T47D (cell line): ENCODE measurements around the gene TUBA8.
A peak's percentile ranks its signal among the peaks of the same experiment; 100 is the strongest.
"Not testable (repeated sequence)": the region's sequence is repeated elsewhere in the genome, so short reads cannot be mapped to it uniquely, and the experiment has no call there.

ENCODE experiments used
- DNase-seq, 2 experiments: peaks; one replicate each; pipeline versions ENCODE4 v3.0.0 to v3.0.0-alpha.2; 2011 to 2012; ENCODE audit warnings: low read depth in 1 of 2, low spot score in 1 of 2
- JUND ChIP-seq: IDR thresholded peaks from 2 replicates; pipeline ENCODE4 v1.6.1; 2012; ENCODE audit warnings: low read depth
- in situ Hi-C: cut with HindIII; loops from 2 replicates; pipeline ENCODE4 v1.10.0; 2016; ENCODE audit warnings: low sequenced_read_pairs, low pct_unique_long_range_greater_than_20kb

The TUBA8 gene

DNA sequence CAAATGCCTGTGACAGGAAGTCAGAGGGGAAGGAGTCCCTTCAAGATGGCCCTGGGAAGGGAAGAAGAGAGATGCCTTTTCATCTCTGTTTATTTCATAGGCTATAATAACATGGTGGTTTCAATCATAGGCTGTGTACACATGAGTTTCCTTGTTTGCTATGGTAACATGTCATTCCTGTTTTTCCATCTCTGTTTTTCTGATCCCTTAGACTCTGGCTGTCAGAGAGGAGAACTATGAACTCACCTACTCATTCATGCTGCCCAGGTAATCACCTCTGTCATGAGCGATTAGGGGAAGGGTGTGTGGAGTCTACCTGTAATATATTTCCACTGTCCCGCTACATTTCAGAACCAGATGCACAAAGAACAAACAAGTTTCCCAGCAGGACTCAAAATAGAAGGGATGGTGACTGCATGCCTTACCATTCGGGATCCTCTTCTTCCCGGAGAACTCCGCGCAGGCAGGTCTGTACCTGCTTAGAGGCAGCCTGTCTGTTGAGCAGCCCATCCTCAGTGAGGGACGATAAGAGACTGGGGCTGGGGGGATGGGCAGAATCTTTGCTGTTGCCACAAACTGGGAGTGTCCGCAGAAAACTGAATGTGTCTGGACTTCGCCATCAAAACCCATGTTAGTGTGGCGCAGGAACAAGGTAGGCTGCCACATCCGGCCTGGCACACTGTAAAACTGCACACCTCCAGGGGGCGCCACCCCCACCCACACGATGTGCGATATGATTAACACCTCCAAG is 39.9 kb upstream of the TUBA8 start:
- DNase-seq = peak in 1 of 2 experiments; percentile 75
- in situ Hi-C loops = no loop called here
- TF ChIP-seq JUND = no peak

DNA sequence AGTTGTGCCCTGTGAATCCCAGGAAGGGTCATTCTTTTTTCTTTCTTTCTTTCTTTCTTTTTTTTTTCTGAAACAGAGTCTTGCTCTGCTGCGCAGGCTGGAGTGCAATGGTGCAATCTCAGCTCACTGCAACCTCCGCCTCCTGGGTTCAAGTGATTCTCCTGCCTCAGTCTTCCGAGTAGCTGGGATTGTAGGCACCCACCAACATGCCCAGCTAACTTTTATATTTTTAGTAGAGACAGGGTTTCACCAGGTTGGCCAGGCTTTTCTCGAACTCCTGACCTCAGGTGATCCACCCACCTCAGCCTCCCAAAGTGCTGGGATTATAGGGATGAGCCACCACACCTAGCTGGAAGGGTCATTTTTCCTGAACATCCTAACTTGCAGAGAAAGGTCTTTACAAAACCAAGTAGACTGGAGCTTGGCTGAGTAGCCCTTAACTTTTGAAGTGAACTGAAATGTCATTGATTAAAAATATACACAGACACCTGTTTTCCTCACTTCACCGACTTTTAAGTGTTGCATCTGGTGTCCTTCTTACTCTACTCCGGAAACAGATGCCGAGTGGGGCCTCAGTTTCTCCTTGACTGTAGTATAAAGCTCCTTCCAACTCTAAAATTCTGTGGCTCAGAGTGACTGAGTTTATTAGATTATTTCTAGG is 39.2 kb upstream of the TUBA8 start:
- in situ Hi-C loops, DNase-seq: not testable (repeated sequence)

DNA sequence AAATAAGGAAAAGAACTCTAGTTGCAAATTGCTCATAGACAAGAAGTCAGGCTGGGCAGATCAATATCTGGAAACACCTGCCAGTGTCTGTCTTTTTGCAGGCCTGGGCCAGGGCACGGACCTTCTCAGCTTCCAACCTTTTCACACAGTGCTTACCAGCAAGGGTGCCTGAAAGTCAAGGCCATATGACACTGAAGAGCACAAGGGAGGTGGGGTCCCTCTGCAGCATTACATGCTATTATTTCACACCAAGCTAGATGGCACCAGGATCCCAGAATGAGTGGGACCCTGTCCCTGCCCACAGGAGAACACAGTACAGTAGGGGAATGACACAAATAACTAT is 38.7 kb upstream of the TUBA8 start:
- DNase-seq = no peak
- in situ Hi-C loops = no loop called here
- no peak for TF ChIP-seq JUND

DNA sequence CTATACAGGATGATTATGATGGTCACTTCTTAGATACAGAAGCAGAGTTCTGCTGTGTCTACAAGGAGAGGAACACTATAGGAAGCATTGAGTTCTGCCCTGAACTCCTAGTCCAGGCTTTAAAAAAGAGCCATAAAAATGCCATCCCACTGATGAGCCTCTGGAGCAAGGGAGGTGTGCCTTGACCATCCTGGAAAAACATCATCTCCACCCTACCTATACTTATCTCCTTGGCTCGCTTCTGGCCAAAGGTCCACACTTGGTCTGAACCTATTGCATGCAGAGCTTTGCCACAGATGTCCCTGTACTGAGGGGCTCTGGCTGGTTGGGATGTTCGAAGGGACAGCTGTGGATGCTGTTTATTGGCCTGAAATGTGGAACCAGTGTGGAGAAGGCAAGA is 37.1 kb upstream of the TUBA8 start:
- DNase-seq = no peak
- TF ChIP-seq JUND = no peak
- in situ Hi-C loops = no loop called here

DNA sequence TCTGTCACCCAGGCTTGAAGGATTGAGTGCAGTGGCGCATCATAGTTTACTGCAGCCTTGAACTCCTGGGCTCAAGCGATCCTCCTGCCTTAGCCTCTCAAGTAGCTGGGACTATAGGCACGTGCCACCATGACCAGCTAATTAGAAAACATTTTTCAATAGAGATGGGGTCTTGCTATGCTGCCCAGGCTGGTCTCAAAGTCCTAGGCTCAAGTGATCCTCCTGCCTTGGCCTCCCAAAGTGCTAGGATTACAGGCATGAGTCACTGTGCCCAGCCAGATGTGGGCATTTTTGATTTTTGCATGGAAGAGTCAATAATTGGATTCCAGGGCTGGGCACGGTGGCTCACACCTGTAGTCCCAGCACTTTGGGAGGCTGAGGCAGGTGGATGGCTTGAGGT is 36.7 kb upstream of the TUBA8 start:
- in situ Hi-C loops, DNase-seq: not testable (repeated sequence)

DNA sequence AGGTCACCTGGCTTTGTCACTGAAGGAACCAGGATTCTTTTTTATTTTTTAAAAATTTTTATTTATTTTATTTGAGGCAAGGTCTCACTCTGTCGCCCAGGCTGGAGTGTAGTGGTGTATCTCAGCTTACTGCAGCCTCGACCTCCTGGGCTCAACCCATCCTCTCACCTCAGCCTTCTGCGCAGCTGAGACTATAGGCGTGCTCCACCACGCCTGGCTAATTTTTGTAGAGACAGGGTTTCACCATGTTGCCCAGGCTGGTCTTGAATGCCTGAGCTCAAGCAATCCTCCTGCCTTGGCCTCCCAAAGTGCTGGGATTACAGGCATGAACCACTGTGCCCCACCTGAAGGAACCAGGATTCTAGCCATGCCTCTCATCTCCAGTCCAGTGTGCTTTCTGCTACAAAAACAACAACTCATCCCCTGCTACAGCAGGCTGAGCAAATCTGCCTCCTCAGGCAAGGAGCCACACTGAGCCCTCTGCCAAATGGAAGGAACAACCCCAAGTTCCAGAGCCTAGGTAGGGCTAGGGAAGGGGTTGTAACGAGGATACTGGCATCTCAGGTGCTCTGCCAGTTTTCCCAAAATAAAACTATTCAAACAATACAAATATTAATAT is 35.4 kb upstream of the TUBA8 start:
- no peak for DNase-seq
- in situ Hi-C loops = no loop called here
- TF ChIP-seq JUND = no peak

DNA sequence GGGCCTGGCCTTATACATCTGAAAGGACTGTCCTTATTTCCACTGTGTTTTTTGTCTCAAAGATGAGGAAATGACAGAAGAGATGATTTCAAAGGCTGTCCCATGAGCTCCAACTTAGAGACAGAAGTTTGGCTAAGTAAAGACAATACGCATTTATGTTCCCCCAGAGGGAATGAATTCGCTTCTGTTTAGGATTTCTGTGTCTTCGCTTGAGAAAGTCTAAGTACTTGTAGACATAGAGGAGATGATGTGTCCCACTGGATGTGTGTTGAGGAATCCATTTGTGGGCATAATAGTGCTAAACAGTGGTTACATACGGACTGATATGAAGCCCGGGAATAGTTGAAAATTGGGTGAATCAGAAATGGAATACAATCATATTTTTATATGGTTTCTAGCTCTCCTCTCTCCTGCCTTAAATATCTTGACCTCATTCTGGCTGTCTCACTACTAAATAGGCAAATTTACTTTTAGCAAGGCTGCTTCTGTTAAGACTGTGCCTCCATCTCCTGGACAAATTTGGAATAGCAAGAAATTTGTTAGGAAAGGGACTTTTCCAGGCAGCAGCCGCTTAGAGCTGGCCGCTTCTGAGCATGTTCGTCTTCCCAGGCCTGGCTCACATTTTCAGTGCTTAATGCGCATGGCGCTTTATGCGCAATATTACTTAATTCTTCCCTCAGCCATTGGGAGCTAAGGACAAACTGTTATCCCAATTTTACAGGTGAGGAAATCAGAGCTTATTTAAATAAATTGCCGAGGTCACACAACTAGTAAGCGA is 34.7 kb upstream of the TUBA8 start:
- DNase-seq = peak; percentile 17 to 85
- in situ Hi-C loops = no loop called here
- TF ChIP-seq JUND = no peak

DNA sequence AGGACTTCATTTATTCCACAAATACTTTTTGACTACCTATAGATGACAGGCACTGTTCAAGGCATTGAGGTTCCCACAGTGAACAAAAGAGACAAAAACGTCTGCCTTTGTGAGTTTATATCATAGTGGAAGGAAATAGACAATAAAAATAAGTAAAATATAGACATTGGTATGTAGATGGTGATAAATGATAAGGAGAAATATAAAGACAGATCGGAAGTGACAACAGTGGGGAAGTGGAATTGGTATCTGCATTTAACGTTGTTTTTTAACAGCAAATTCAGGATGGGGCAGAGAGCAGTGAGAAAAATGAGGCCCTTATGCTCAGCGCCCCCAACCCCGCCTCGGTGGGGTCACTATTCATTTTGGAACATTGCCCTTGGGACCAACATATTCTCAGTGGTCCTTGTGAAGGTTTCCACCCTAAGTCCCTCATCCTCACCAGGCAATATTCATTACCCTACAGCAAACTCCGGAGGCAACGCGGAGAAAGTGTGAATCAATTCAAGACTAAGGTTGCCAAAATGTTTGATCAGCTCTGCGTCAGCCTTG is 33.4 kb upstream of the TUBA8 start:
- in situ Hi-C loops = no loop called here
- DNase-seq = no peak
- TF ChIP-seq JUND = no peak

DNA sequence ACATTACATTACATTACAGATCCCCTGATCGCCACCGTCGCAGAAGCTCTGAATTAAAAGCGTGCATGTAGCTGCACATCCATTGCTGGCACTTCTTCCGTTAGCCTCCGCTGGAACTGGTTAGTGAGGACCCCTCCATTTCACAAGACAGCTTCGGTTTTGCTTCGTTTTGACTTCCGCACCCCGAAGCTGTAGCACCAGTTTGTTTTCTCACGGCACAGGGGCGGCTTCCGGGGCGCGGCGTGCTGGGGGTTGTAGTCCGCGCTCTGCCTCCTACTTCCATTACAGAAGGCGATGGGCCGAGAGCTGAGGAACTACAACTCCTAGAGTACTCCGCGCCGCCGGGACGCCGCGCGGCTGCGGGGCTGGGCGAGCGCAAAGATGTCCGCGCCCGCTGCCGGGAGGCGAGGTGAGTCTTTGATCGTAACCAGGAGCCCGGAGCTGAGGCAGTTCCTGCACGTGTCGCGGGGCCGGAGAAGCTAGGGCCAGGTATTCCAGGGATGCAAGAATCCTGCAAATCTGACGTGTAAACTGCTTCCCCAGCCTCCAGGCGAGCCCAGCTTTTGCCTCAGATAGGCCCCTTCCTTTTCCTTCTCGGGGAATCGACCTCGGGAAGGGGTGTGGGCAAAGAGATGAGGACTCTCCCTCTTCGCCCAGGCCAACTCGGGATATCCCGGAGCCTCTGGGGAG is 32.8 kb upstream of the TUBA8 start, which contains the start of gene PEX26:
TSS of gene PEX26 (plus strand) at position 352 of the 690 bp plus-strand sequence. CDS start 387 bp downstream, outside the sequence.
- peak; percentile 86 to 95 for DNase-seq
- TF ChIP-seq JUND = no peak
- in situ Hi-C loops = no loop called here

DNA sequence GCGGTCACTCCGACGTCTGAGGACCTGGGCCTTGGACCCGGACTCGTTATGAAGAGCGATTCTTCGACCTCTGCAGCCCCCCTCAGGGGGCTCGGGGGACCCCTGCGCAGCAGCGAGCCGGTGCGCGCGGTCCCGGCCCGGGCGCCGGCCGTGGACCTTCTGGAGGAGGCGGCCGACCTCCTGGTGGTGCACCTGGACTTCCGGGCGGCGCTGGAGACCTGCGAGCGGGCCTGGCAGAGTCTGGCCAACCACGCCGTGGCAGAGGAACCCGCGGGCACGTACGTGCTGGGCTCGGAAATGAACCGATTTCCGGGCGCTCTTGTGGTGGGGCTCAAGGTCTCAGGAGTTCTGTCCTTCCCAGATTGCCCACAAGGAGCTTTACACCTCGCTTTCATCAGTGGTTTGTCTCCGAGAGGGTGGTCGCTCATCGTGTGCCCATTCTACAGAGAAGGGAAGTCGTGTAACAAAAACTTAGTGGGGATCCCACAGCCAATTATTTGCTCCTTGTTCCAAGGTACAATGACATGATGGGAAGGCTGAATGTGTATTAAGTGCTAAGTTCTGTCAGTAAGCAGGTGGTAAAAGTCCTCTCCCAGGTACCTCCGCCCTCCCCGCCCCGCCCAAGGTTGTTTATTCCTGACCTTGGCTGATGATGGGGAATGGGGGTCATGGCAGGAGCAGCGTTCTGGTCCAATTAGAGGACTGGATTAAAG is 32.1 kb upstream of the TUBA8 start:
- in situ Hi-C loops = no loop called here
- DNase-seq = peak in 1 of 2 experiments; percentile 29
- no peak for TF ChIP-seq JUND

DNA sequence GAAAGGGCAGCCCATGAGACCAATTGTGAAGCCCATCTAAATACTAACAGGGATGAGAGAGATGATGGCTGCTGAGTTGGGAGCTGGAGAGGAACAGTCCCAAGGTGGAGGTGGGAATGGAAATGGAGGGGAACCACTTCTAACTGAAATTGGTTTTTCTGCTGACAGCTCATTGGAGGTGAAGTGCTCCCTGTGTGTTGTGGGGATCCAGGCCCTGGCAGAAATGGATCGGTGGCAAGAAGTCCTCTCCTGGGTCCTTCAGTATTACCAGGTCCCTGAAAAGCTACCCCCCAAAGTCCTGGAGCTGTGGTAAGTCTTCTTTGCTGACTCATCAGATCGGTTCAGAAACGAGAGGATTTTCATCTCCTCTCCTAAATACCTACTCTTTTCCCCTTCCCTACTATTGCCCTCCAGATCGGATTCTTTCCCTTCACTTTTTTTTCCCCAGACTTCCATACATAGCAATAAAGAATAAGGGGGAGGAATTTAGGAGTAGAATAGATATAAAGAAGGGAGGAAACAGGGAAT is 30.8 kb upstream of the TUBA8 start:
- in situ Hi-C loops = no loop called here
- TF ChIP-seq JUND = no peak
- DNase-seq = no peak
